GM18502 (cell line): ENCODE data around the gene WRAP73.

ENCODE experiments used
- ATAC-seq: cut with Tn5 transposase; IDR thresholded peaks from one replicate; pipeline ENCODE4 v1.9.1; 2021; ENCODE audit warnings: mild to moderate bottlenecking; ENCODE audit not compliant: unreplicated experiment, poor library complexity

The WRAP73 gene

GRCh38 chr1:3683197-3683596 lies 33.3 kb upstream of the WRAP73 start:
- no peak for ATAC-seq

- no peak for ATAC-seq
Measured at GRCh38 chr1:3681898-3682806, 32.2 kb upstream of the WRAP73 start.

- no peak for ATAC-seq
Measured at GRCh38 chr1:3681231-3681897, 31.5 kb upstream of the WRAP73 start.

GRCh38 chr1:3680488-3681230 lies 30.8 kb upstream of the WRAP73 start:
- no peak for ATAC-seq

- no peak for ATAC-seq
Measured at GRCh38 chr1:3679799-3680453, 30.0 kb upstream of the WRAP73 start.

- no peak for ATAC-seq
Measured at GRCh38 chr1:3679098-3679555, 29.2 kb upstream of the WRAP73 start.

GRCh38 chr1:3678361-3679097 lies 28.6 kb upstream of the WRAP73 start:
- no peak for ATAC-seq

GRCh38 chr1:3677484-3677883 lies 27.6 kb upstream of the WRAP73 start:
- ATAC-seq = peak; percentile 3

- peak; percentile 76 for ATAC-seq
Measured at GRCh38 chr1:3676581-3677470, 26.9 kb upstream of the WRAP73 start.

- ATAC-seq = no peak
Measured at GRCh38 chr1:3675436-3675835, 25.5 kb upstream of the WRAP73 start.

- no peak for ATAC-seq
Measured at GRCh38 chr1:3674100-3675094, 24.5 kb upstream of the WRAP73 start.

GRCh38 chr1:3673381-3674099 lies 23.6 kb upstream of the WRAP73 start:
- no peak for ATAC-seq

- no peak for ATAC-seq
Measured at GRCh38 chr1:3672971-3673361, 23.1 kb upstream of the WRAP73 start.

GRCh38 chr1:3672231-3672970 lies 22.5 kb upstream of the WRAP73 start:
- no peak for ATAC-seq

GRCh38 chr1:3671371-3672180 lies 21.7 kb upstream of the WRAP73 start:
- no peak for ATAC-seq
